K562 (cell line): ENCODE results near the gene COX6A2. TPM values are rescaled to one million over a fixed set of nuclear protein-coding genes. Genes with fewer than 3 reads are reported as not detected.

ENCODE experiments used
- BCL6 ChIP-seq: fragments of 250-450 bp; sonication (Bioruptor Pico); IDR thresholded peaks from 2 replicates; pipeline ENCODE4 v1.4.0; 2020
- EHMT2 ChIP-seq: fragments of 450-650 bp; IDR thresholded peaks from 2 replicates; pipeline ENCODE4 v1.6.1; 2018; ENCODE audit warnings: antibody characterized with exemption
- HINFP ChIP-seq: fragments of 450-650 bp; conservative IDR thresholded peaks from 2 replicates; pipeline ENCODE4 v1.6.1; 2016; ENCODE audit warnings: missing genetic modification characterization, low read depth, mild to moderate bottlenecking, control low read depth, missing compliant biosample characterization
- MGA ChIP-seq: fragments of 450-650 bp; IDR thresholded peaks from 2 replicates; pipeline ENCODE4 v1.6.1; 2016; ENCODE audit warnings: mild to moderate bottlenecking, moderate library complexity
- MIER1 ChIP-seq: fragments of 450-650 bp; IDR thresholded peaks from 2 replicates; pipeline ENCODE4 v1.6.1; 2016; ENCODE audit warnings: antibody characterized with exemption, mild to moderate bottlenecking, low read depth
- MYC ChIP-seq, 2 experiments: fragments of 250-450 bp in 1 of 2; sonication (Bioruptor Pico) in 1 of 2; IDR thresholded peaks; 2 replicates each; pipeline versions ENCODE4 v1.5.1 to v1.6.1; 2012 to 2021; ENCODE audit warnings: low read depth in 2 of 2, borderline replicate concordance in 1 of 2, improper control_type of control experiment in 1 of 2, low read length in 1 of 2, mild to moderate bottlenecking in 1 of 2, moderate library complexity in 1 of 2
- RAD21 ChIP-seq, 2 experiments: fragments of 250-450 bp in 1 of 2; fragments of 450-650 bp in 1 of 2; sonication (Bioruptor Pico) in 1 of 2; formaldehyde crosslinking in 1 of 2; IDR thresholded peaks in 1 of 2; conservative IDR thresholded peaks in 1 of 2; 2 replicates each; pipeline versions ENCODE4 v1.4.0 to v1.8.0; 2020 to 2022; ENCODE audit warnings: mild to moderate bottlenecking in 2 of 2, moderate library complexity in 1 of 2
- THRB ChIP-seq: fragments of 450-650 bp; formaldehyde crosslinking; conservative IDR thresholded peaks from 2 replicates; pipeline ENCODE4 v1.4.0; 2022; ENCODE audit warnings: mild to moderate bottlenecking, missing genetic modification characterization
- TRIM24 ChIP-seq, 2 experiments: fragments of 450-650 bp; IDR thresholded peaks; 2 replicates each; pipeline ENCODE4 v1.6.1; 2016
- ZBTB7A ChIP-seq: IDR thresholded peaks from 2 replicates; pipeline ENCODE4 v1.6.1; 2011; ENCODE audit warnings: low read depth, mild to moderate bottlenecking, low read length, moderate library complexity, borderline replicate concordance; ENCODE audit not compliant: control insufficient read depth
- ZNF551 ChIP-seq: fragments of 250-450 bp; sonication (Bioruptor Pico); IDR thresholded peaks from 2 replicates; pipeline ENCODE4 v1.5.0; 2021; ENCODE audit warnings: mild to moderate bottlenecking, moderate library complexity
- polyA plus RNA-seq, 8 experiments: library from polyadenylated mRNA; depleted of rRNA in 4 of 8; stranded (reverse) in 5 of 8; unstranded in 3 of 8; fragments of >200 nt; fragmentation: Nextera tagmentation in 2 of 8; fragmentation: Illumina TruSeq in 1 of 8; extraction: Ambion mirVana in 2 of 8; extraction: Trizol in 1 of 8; gene quantifications; 2 replicates each; pipeline versions ENCODE4 v1.2.1 to v1.2.3, GENCODE V29; 2011 to 2014; ENCODE audit warnings: inconsistent platforms in 1 of 8, missing spikeins in 1 of 8
- total RNA-seq, 7 experiments: library from RNA; depleted of rRNA in 6 of 7; stranded (reverse); fragments of >200 nt in 6 of 7; fragmentation: Illumina TruSeq in 2 of 7; extraction: Trizol in 2 of 7; gene quantifications; 2 replicates each; pipeline versions ENCODE4 v1.2.1 to v1.2.3, GENCODE V29; 2011 to 2021; ENCODE audit warnings: low replicate concordance in 1 of 7

COX6A2 gene
- total and polyA plus RNA-seq, 9 of the 15 experiments (the other 6 are each of a cell fraction or from before 2014, with no cell fraction given), result not detected

GRCh38 chr16:31477220-31478216 lies 49.4 kb upstream of the COX6A2 start (continued):
- peak; percentile 96 for TF ChIP-seq MGA
- no peak for TF ChIP-seq ZNF551 (CRISPR knock-in tag)
- TF ChIP-seq ZBTB7A, result peak; percentile 75; the same call in 1 of the 2 replicates
- no peak for TF ChIP-seq MIER1
- TF ChIP-seq RAD21 (CRISPR knock-in tag; conservative IDR thresholded peaks at IDR 0.05 in 1 of 2, IDR thresholded peaks at IDR 0.05 in 1 of 2), result peak; percentile 38 to 56
- TF ChIP-seq HINFP (tag), result no peak
- 0 out of 4 replicates have a peak, but pooled peaks have one; percentile 13 to 18 for TF ChIP-seq TRIM24 (IDR thresholded peaks at IDR 0.05)
- TF ChIP-seq MYC (IDR thresholded peaks at IDR 0.05; ENCODE audit: low read depth, low read length), result peak; percentile 52; the same call in 1 of the 2 replicates
- TF ChIP-seq MYC (CRISPR knock-in tag; IDR thresholded peaks at IDR 0.05; ENCODE audit: borderline replicate concordance, low read depth), result peak; percentile 89; the same call in 1 of the 2 replicates
- TF ChIP-seq BCL6, result no peak
- no peak for TF ChIP-seq THRB (CRISPR knock-in tag)
- no peak for TF ChIP-seq EHMT2
